Measurements from ENCODE around the gene FIGN. TPM values are rescaled to one million over a fixed set of nuclear protein-coding genes. Genes with fewer than 3 reads are reported as not detected.

FIGN gene
- total RNA-seq, 1 experiment from 2014 or later, result not detected

- TF ChIP-seq POLR2A (IDR thresholded peaks at IDR 0.05; ENCODE audit: borderline replicate concordance, extremely low read depth, insufficient read depth, insufficient read length) (no peak), FOSL1 (IDR thresholded peaks at IDR 0.05; ENCODE audit: low read depth) (no peak), JUND (IDR thresholded peaks at IDR 0.05) (no peak), REST (IDR thresholded peaks at IDR 0.05; ENCODE audit: low read depth) (no peak)
Observed at GRCh38 chr2:163606878-163607277, 128.9 kb downstream of the FIGN start (continued).

DNA sequence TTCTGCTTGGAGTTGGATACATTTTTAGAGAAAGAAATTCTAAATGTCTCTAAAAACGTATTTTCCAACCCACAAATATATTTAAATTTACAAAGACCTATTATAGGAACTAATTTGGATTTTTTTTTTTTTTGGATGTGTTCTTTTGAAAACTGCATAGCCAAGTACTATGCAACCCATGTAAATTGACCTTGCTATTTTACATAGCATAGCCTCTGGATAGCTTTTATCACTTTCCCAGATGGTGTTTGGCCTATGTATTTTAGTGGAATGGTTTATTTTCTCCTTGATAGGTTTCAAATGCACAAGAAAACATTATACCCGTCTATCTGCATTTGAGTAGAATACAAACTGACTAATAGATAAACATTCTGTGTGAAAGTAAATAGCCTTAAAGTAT is 130.0 kb downstream of the FIGN start:
- H3K9me3 ChIP-seq (ENCODE audit: control insufficient read depth in 1 of 2, insufficient read depth in 1 of 2, low read depth in 1 of 2, low read length in 2 of 2), result no peaks in the 10 kb centered on the region
- intact Hi-C loops (cut with micrococcal nuclease), result loop anchor here (5.0 kb wide), 1 partner anchor 413 kb away; no protein-coding TSS in a partner anchor
- no peak overlapping the region for H3K4me2 ChIP-seq (ENCODE audit: low read length)
- TF ChIP-seq RAD21 (IDR thresholded peaks at IDR 0.05; ENCODE audit: low read depth) (no peak), POLR2A (IDR thresholded peaks at IDR 0.05; ENCODE audit: borderline replicate concordance, extremely low read depth, insufficient read depth, insufficient read length) (no peak), MAX (IDR thresholded peaks at IDR 0.05) (no peak), TCF7L2 (IDR thresholded peaks at IDR 0.05; ENCODE audit: borderline replicate concordance, extremely low read depth, insufficient read depth, insufficient read length) (no peak), YY1 (IDR thresholded peaks at IDR 0.05; ENCODE audit: extremely low read depth, insufficient replicate concordance, low read depth, low read length) (no peak), POLR2AphosphoS5 (IDR thresholded peaks at IDR 0.05; ENCODE audit: low read depth, low read length) (no peak), EZH2phosphoT487 (IDR thresholded peaks at IDR 0.05; ENCODE audit: borderline replicate concordance) (no peak), ELF1 (IDR thresholded peaks at IDR 0.05; ENCODE audit: borderline replicate concordance, low read depth) (no peak)
- TF ChIP-seq, protein P1, sequence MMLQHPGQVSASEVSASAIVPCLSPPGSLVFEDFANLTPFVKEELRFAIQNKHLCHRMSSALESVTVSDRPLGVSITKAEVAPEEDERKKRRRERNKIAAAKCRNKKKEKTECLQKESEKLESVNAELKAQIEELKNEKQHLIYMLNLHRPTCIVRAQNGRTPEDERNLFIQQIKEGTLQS (IDR thresholded peaks at IDR 0.05), result no peak
- no peaks in the 10 kb centered on the region for H3K9me2 ChIP-seq (ENCODE audit: insufficient read depth)
- H4K20me1 ChIP-seq (ENCODE audit: insufficient read depth), result no peaks in the 10 kb centered on the region
- POLR2A ChIA-PET, result no interaction called here
- H3K9ac ChIP-seq (ENCODE audit: low read length), result no peak overlapping the region
- H2AFZ ChIP-seq (ENCODE audit: low read depth, low read length, poor library complexity, severe bottlenecking), result no peak overlapping the region
- RAD21 ChIA-PET (ENCODE audit: low non-redundant PET in 1 of 2, low total read pairs in 2 of 2, uncharacterized antibody in 2 of 2, unreplicated experiment in 2 of 2), result no interaction called here
- CTCF ChIA-PET, result no interaction called here
- ATAC-seq (no peak), DNase-seq (ENCODE audit: low read depth, low spot score) (no peak)
- no peaks in the 10 kb centered on the region for H3K4me1 ChIP-seq (ENCODE audit: control insufficient read depth in 1 of 2, insufficient read depth in 2 of 2, low read length in 2 of 2)
- no TSS peak for BruUV-seq (replicated peaks)
- no peak overlapping the region for H3K27ac ChIP-seq (ENCODE audit: low read depth, low read length)
- H3K27me3 ChIP-seq (ENCODE audit: insufficient read depth, low read length), result peaks cover 74% of the 10 kb centered on the region
- H3K36me3 ChIP-seq (ENCODE audit: control insufficient read depth in 1 of 2, insufficient read depth in 2 of 2, low read length in 2 of 2), result no peaks in the 10 kb centered on the region
- no peaks in the 10 kb centered on the region for H3K79me2 ChIP-seq (ENCODE audit: insufficient read depth, low read length)
- H3K4me3 ChIP-seq (replicated peaks in 1 of 2; ENCODE audit: low read depth in 1 of 2, low read length in 2 of 2), result no peak overlapping the region

Measured in HCT116 (cell line).